GM23338 (cell line): ENCODE measurements around the gene SNTG2. TPM values are rescaled to one million over a fixed set of nuclear protein-coding genes. Genes with fewer than 3 reads are reported as not detected.

Experiments used
- ATAC-seq: fragments of 200-7000 bp; cut with Tn5 transposase; 3 replicates; pipeline ENCODE4 v1.9.1; 2020
- DNase-seq: peaks from one replicate; pipeline ENCODE4 v3.0.0-alpha.2; 2015; ENCODE audit warnings: low spot score
- H2AFZ ChIP-seq: fragments of 200-600 bp; sonication (generic); 2 replicates; pipeline ENCODE4 v1.8.0; 2016; ENCODE audit warnings: antibody characterized with exemption, mild to moderate bottlenecking, moderate library complexity
- H3F3A ChIP-seq: fragments of 200-600 bp; sonication (generic); replicated peaks from 2 replicates; pipeline ENCODE4 v1.8.0; 2017; ENCODE audit warnings: antibody characterized with exemption, mixed run types, low read depth
- H3K27ac ChIP-seq: fragments of 200-600 bp; sonication (generic); 2 replicates; pipeline ENCODE4 v1.6.1; 2016; ENCODE audit warnings: low read depth
- H3K27me3 ChIP-seq: fragments of 200-600 bp; sonication (generic); 2 replicates; pipeline ENCODE4 v1.8.0; 2016; ENCODE audit warnings: mild to moderate bottlenecking, mixed run types, moderate library complexity; ENCODE audit not compliant: insufficient read depth
- H3K36me3 ChIP-seq: fragments of 200-600 bp; sonication (generic); 2 replicates; pipeline ENCODE4 v1.8.0; 2016; ENCODE audit warnings: mild to moderate bottlenecking; ENCODE audit not compliant: insufficient read depth
- H3K4me1 ChIP-seq: fragments of 200-600 bp; sonication (generic); 2 replicates; pipeline ENCODE4 v1.8.0; 2016; ENCODE audit warnings: mild to moderate bottlenecking, moderate library complexity; ENCODE audit not compliant: insufficient read depth
- H3K4me2 ChIP-seq: fragments of 200-600 bp; sonication (generic); 2 replicates; pipeline ENCODE4 v1.7.1; 2017; ENCODE audit warnings: mixed run types
- H3K4me3 ChIP-seq: fragments of 200-600 bp; sonication (generic); 2 replicates; pipeline ENCODE4 v1.6.1; 2016; ENCODE audit warnings: mixed run types
- H3K79me2 ChIP-seq: fragments of 200-600 bp; sonication (generic); replicated peaks from 2 replicates; pipeline ENCODE4 v1.8.0; 2017; ENCODE audit warnings: mild to moderate bottlenecking; ENCODE audit not compliant: insufficient read depth
- H3K9me2 ChIP-seq: fragments of 200-600 bp; sonication (generic); 2 replicates; pipeline ENCODE4 v1.8.0; 2017; ENCODE audit not compliant: insufficient read depth
- H4K20me1 ChIP-seq: fragments of 200-600 bp; sonication (generic); replicated peaks from 2 replicates; pipeline ENCODE4 v1.8.0; 2017; ENCODE audit warnings: mild to moderate bottlenecking; ENCODE audit not compliant: insufficient read depth
- H3K27ac Mint-ChIP-seq: 2 replicates; pipeline ENCODE4 v1.8.0; 2020; ENCODE audit warnings: inconsistent platforms, mild to moderate bottlenecking, moderate library complexity, mixed read lengths
- H3K27me3 Mint-ChIP-seq: 3 replicates; pipeline ENCODE4 v1.8.0; 2022; ENCODE audit warnings: low read depth, mild to moderate bottlenecking, moderate library complexity, mixed read lengths, inconsistent platforms; ENCODE audit not compliant: insufficient read depth, poor library complexity
- H3K36me3 Mint-ChIP-seq: 3 replicates; pipeline ENCODE4 v1.8.0; 2021; ENCODE audit warnings: low read depth, mild to moderate bottlenecking, inconsistent platforms, moderate library complexity, mixed read lengths
- H3K4me1 Mint-ChIP-seq: 3 replicates; pipeline ENCODE4 v1.8.0; 2020; ENCODE audit warnings: mild to moderate bottlenecking, inconsistent platforms, mixed read lengths
- H3K4me3 Mint-ChIP-seq: 3 replicates; pipeline ENCODE4 v1.8.0; 2021; ENCODE audit warnings: moderate library complexity, mild to moderate bottlenecking, inconsistent platforms, mixed read lengths
- H3K9me3 Mint-ChIP-seq: 3 replicates; pipeline ENCODE4 v1.8.0; 2020; ENCODE audit warnings: moderate library complexity, mild to moderate bottlenecking, inconsistent platforms, mixed read lengths
- CREB1 ChIP-seq: fragments of 250-450 bp; sonication (Bioruptor Pico); IDR thresholded peaks from 2 replicates; pipeline ENCODE4 v1.5.0; 2020; ENCODE audit warnings: low read depth, mild to moderate bottlenecking, moderate library complexity
- EZH2 ChIP-seq: fragments of 200-600 bp; sonication (generic); IDR thresholded peaks from one replicate; pipeline ENCODE4 v1.8.0; 2017; ENCODE audit warnings: antibody characterized with exemption, mild to moderate bottlenecking, low read depth; ENCODE audit not compliant: unreplicated experiment
- EZH2phosphoT487 ChIP-seq: fragments of 200-600 bp; sonication (generic); IDR thresholded peaks from one replicate; pipeline ENCODE4 v1.8.1; 2018; ENCODE audit warnings: antibody characterized with exemption; ENCODE audit not compliant: unreplicated experiment
- JUNB ChIP-seq: IDR thresholded peaks from one replicate; pipeline ENCODE4 v1.6.1; 2016; ENCODE audit warnings: antibody characterized with exemption; ENCODE audit not compliant: unreplicated experiment
- NANOG ChIP-seq: IDR thresholded peaks from 2 replicates; pipeline ENCODE4 v1.6.1; 2016; ENCODE audit warnings: antibody characterized with exemption, borderline replicate concordance
- POLR2AphosphoS5 ChIP-seq: IDR thresholded peaks from 2 replicates; pipeline ENCODE4 v1.6.1; 2016; ENCODE audit warnings: antibody characterized with exemption, low read depth
- STAT1 ChIP-seq: IDR thresholded peaks from one replicate; pipeline ENCODE4 v1.6.1; 2016; ENCODE audit warnings: antibody characterized with exemption; ENCODE audit not compliant: unreplicated experiment
- ZNF114 ChIP-seq: fragments of 250-450 bp; sonication (Bioruptor Pico); IDR thresholded peaks from 2 replicates; pipeline ENCODE4 v1.5.0; 2020; ENCODE audit warnings: mild to moderate bottlenecking, moderate library complexity
- ZNF331 ChIP-seq: fragments of 250-450 bp; sonication (Bioruptor Pico); IDR thresholded peaks from 2 replicates; pipeline ENCODE4 v1.5.0; 2020; ENCODE audit warnings: low read depth, mild to moderate bottlenecking, moderate library complexity
- polyA plus RNA-seq: library from polyadenylated mRNA; unstranded; fragments of >200 nt; fragmentation: Nextera tagmentation; extraction: Ambion mirVana; gene quantifications from 2 replicates; pipeline ENCODE4 v1.2.1, GENCODE V29; 2016
- total RNA-seq: library from RNA; depleted of rRNA; stranded (reverse); fragments of >200 nt; shearing (Covaris generic); gene quantifications from 2 replicates; pipeline ENCODE4 v1.2.3, GENCODE V29; 2014
- TF ChIP-seq, protein P1 (sequence below), 2 experiments: fragments of 200-600 bp in 1 of 2; sonication (generic) in 1 of 2; conservative IDR thresholded peaks; 2 replicates each; pipeline versions ENCODE4 v1.5.1 to v1.6.1; 2016 to 2017; ENCODE audit warnings: antibody characterized with exemption in 2 of 2, low read depth in 2 of 2, mild to moderate bottlenecking in 2 of 2, moderate library complexity in 1 of 2
- TF ChIP-seq, protein P2 (sequence below): IDR thresholded peaks from one replicate; pipeline ENCODE4 v1.6.1; 2018; ENCODE audit warnings: antibody characterized with exemption; ENCODE audit not compliant: unreplicated experiment
- TF ChIP-seq, protein P3 (sequence below): fragments of 250-450 bp; sonication (Bioruptor Pico); IDR thresholded peaks from 2 replicates; pipeline ENCODE4 v1.5.0; 2020; ENCODE audit warnings: mild to moderate bottlenecking, moderate library complexity
- TF ChIP-seq, protein P4 (sequence below): IDR thresholded peaks from 2 replicates; pipeline ENCODE4 v1.6.1; 2016; ENCODE audit warnings: antibody characterized with exemption

Gene SNTG2
- total and polyA plus RNA-seq, 2 experiments from 2014 or later = 27.5 to 60.4 TPM

DNA sequence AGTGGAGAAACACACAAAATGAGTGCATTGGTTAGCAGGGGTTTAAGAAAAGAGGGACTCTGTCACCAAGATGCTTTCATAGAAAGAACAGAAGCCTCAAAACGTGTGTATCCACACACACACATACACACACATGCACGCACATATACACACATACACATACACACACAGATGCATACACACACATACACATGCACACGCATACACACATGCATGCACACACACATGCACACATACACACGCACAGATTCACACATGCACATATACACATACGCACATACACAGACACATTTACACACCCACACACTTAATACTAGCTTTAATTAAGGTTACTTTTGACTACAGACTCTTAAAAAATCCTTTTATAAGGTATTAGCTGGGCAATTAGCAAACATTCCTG is 378.0 kb downstream of the SNTG2 start:
- Histone ChIP-seq H3K4me3 (no peak overlapping the region), H2AFZ (no peak overlapping the region), H4K20me1 (no peaks in the 10 kb centered on the region), H3F3A (no peaks in the 10 kb centered on the region), H3K27ac (no peak overlapping the region), H3K4me1 (no peaks in the 10 kb centered on the region), H3K4me2 (no peak overlapping the region), H3K27me3 (no peaks in the 10 kb centered on the region), H3K36me3 (no peaks in the 10 kb centered on the region), H3K79me2 (no peaks in the 10 kb centered on the region), H3K9me2 (no peaks in the 10 kb centered on the region)
- ATAC-seq = no peak
- Mint-ChIP-seq H3K36me3 (peaks cover 14% of the 10 kb centered on the region; the same call in 2 of the 3 replicates), H3K4me1 (peaks cover 7% of the 10 kb centered on the region; the same call in 2 of the 3 replicates), H3K9me3 (peaks cover 9% of the 10 kb centered on the region; the same call in 1 of the 3 replicates), H3K4me3 (no peak overlapping the region), H3K27me3 (peaks cover 1% of the 10 kb centered on the region), H3K27ac (no peak overlapping the region)
- no peak for DNase-seq
- TF ChIP-seq EZH2phosphoT487 (no peak), ZNF331 (CRISPR knock-in tag) (no peak), NANOG (no peak), ZNF114 (CRISPR knock-in tag) (no peak), POLR2AphosphoS5 (no peak), STAT1 (no peak), EZH2 (no peak), CREB1 (CRISPR knock-in tag) (no peak), JUNB (no peak)
- TF ChIP-seq, protein P1, sequence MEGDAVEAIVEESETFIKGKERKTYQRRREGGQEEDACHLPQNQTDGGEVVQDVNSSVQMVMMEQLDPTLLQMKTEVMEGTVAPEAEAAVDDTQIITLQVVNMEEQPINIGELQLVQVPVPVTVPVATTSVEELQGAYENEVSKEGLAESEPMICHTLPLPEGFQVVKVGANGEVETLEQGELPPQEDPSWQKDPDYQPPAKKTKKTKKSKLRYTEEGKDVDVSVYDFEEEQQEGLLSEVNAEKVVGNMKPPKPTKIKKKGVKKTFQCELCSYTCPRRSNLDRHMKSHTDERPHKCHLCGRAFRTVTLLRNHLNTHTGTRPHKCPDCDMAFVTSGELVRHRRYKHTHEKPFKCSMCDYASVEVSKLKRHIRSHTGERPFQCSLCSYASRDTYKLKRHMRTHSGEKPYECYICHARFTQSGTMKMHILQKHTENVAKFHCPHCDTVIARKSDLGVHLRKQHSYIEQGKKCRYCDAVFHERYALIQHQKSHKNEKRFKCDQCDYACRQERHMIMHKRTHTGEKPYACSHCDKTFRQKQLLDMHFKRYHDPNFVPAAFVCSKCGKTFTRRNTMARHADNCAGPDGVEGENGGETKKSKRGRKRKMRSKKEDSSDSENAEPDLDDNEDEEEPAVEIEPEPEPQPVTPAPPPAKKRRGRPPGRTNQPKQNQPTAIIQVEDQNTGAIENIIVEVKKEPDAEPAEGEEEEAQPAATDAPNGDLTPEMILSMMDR (conservative IDR thresholded peaks at IDR 0.05; ENCODE audit: low read depth in 2 of 2) = no peak
- TF ChIP-seq, protein P2, sequence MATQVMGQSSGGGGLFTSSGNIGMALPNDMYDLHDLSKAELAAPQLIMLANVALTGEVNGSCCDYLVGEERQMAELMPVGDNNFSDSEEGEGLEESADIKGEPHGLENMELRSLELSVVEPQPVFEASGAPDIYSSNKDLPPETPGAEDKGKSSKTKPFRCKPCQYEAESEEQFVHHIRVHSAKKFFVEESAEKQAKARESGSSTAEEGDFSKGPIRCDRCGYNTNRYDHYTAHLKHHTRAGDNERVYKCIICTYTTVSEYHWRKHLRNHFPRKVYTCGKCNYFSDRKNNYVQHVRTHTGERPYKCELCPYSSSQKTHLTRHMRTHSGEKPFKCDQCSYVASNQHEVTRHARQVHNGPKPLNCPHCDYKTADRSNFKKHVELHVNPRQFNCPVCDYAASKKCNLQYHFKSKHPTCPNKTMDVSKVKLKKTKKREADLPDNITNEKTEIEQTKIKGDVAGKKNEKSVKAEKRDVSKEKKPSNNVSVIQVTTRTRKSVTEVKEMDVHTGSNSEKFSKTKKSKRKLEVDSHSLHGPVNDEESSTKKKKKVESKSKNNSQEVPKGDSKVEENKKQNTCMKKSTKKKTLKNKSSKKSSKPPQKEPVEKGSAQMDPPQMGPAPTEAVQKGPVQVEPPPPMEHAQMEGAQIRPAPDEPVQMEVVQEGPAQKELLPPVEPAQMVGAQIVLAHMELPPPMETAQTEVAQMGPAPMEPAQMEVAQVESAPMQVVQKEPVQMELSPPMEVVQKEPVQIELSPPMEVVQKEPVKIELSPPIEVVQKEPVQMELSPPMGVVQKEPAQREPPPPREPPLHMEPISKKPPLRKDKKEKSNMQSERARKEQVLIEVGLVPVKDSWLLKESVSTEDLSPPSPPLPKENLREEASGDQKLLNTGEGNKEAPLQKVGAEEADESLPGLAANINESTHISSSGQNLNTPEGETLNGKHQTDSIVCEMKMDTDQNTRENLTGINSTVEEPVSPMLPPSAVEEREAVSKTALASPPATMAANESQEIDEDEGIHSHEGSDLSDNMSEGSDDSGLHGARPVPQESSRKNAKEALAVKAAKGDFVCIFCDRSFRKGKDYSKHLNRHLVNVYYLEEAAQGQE = no peak
- TF ChIP-seq, protein P3, sequence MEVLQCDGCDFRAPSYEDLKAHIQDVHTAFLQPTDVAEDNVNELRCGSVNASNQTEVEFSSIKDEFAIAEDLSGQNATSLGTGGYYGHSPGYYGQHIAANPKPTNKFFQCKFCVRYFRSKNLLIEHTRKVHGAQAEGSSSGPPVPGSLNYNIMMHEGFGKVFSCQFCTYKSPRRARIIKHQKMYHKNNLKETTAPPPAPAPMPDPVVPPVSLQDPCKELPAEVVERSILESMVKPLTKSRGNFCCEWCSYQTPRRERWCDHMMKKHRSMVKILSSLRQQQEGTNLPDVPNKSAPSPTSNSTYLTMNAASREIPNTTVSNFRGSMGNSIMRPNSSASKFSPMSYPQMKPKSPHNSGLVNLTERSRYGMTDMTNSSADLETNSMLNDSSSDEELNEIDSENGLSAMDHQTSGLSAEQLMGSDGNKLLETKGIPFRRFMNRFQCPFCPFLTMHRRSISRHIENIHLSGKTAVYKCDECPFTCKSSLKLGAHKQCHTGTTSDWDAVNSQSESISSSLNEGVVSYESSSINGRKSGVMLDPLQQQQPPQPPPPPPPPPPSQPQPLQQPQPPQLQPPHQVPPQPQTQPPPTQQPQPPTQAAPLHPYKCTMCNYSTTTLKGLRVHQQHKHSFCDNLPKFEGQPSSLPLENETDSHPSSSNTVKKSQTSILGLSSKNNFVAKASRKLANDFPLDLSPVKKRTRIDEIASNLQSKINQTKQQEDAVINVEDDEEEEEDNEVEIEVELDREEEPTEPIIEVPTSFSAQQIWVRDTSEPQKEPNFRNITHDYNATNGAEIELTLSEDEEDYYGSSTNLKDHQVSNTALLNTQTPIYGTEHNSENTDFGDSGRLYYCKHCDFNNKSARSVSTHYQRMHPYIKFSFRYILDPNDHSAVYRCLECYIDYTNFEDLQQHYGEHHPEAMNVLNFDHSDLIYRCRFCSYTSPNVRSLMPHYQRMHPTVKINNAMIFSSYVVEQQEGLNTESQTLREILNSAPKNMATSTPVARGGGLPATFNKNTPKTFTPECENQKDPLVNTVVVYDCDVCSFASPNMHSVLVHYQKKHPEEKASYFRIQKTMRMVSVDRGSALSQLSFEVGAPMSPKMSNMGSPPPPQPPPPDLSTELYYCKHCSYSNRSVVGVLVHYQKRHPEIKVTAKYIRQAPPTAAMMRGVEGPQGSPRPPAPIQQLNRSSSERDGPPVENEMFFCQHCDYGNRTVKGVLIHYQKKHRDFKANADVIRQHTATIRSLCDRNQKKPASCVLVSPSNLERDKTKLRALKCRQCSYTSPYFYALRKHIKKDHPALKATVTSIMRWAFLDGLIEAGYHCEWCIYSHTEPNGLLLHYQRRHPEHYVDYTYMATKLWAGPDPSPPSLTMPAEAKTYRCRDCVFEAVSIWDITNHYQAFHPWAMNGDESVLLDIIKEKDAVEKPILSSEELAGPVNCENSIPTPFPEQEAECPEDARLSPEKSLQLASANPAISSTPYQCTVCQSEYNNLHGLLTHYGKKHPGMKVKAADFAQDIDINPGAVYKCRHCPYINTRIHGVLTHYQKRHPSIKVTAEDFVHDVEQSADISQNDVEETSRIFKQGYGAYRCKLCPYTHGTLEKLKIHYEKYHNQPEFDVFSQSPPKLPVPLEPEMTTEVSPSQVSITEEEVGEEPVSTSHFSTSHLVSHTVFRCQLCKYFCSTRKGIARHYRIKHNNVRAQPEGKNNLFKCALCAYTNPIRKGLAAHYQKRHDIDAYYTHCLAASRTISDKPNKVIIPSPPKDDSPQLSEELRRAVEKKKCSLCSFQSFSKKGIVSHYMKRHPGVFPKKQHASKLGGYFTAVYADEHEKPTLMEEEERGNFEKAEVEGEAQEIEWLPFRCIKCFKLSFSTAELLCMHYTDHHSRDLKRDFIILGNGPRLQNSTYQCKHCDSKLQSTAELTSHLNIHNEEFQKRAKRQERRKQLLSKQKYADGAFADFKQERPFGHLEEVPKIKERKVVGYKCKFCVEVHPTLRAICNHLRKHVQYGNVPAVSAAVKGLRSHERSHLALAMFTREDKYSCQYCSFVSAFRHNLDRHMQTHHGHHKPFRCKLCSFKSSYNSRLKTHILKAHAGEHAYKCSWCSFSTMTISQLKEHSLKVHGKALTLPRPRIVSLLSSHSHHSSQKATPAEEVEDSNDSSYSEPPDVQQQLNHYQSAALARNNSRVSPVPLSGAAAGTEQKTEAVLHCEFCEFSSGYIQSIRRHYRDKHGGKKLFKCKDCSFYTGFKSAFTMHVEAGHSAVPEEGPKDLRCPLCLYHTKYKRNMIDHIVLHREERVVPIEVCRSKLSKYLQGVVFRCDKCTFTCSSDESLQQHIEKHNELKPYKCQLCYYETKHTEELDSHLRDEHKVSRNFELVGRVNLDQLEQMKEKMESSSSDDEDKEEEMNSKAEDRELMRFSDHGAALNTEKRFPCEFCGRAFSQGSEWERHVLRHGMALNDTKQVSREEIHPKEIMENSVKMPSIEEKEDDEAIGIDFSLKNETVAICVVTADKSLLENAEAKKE (CRISPR knock-in tag) = no peak
- TF ChIP-seq, protein P4, sequence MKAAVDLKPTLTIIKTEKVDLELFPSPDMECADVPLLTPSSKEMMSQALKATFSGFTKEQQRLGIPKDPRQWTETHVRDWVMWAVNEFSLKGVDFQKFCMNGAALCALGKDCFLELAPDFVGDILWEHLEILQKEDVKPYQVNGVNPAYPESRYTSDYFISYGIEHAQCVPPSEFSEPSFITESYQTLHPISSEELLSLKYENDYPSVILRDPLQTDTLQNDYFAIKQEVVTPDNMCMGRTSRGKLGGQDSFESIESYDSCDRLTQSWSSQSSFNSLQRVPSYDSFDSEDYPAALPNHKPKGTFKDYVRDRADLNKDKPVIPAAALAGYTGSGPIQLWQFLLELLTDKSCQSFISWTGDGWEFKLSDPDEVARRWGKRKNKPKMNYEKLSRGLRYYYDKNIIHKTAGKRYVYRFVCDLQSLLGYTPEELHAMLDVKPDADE = no peak
